ENCODE results near the gene ZBTB20. TPM values are rescaled to one million over a fixed set of nuclear protein-coding genes. Genes with fewer than 3 reads are reported as not detected.

The ZBTB20 gene
- total RNA-seq, 2 donors from 2014 or later = 112 to 120 TPM

GRCh38 chr3:114994554-114995341, 152.3 kb downstream of the ZBTB20 start:
- Histone ChIP-seq H3K36me3 (no peaks in the 10 kb centered on the region), H3K27me3 (replicated peaks; ENCODE audit: insufficient read depth) (no peaks in the 10 kb centered on the region), H3K4me3 (no peak overlapping the region), H3K4me1 (ENCODE audit: control insufficient read depth in 1 of 2, low read depth in 2 of 2) (no peaks in the 10 kb centered on the region), H3K27ac (no peak overlapping the region), H3K9me3 (no peaks in the 10 kb centered on the region)
- ATAC-seq (ENCODE audit: insufficient number of reproducible peaks, low FRiP score, low read depth) (no peak), DNase-seq (ENCODE audit: low spot score) (no peak)
- TF ChIP-seq CTCF (IDR thresholded peaks at IDR 0.05) = no peak

GRCh38 chr3:114985776-114986175, 161.3 kb downstream of the ZBTB20 start:
- Histone ChIP-seq H3K27me3 (replicated peaks; ENCODE audit: insufficient read depth) (no peaks in the 10 kb centered on the region), H3K9me3 (no peaks in the 10 kb centered on the region), H3K27ac (no peak overlapping the region), H3K36me3 (no peaks in the 10 kb centered on the region), H3K4me3 (no peak overlapping the region), H3K4me1 (ENCODE audit: control insufficient read depth in 1 of 2, low read depth in 2 of 2) (no peaks in the 10 kb centered on the region)
- ATAC-seq (ENCODE audit: insufficient number of reproducible peaks, low FRiP score, low read depth) = no peak
- no peak for TF ChIP-seq CTCF (IDR thresholded peaks at IDR 0.05)
- DNase-seq (ENCODE audit: low spot score) = no peak

- H3K4me3 ChIP-seq = no peak overlapping the region
- H3K27ac ChIP-seq = no peak overlapping the region
- H3K9me3 ChIP-seq = no peaks in the 10 kb centered on the region
- DNase-seq (ENCODE audit: low spot score) (no peak), ATAC-seq (ENCODE audit: insufficient number of reproducible peaks, low FRiP score, low read depth) (no peak)
- no peak for TF ChIP-seq CTCF (IDR thresholded peaks at IDR 0.05)
- H3K4me1 ChIP-seq (ENCODE audit: control insufficient read depth in 1 of 2, low read depth in 2 of 2) = no peaks in the 10 kb centered on the region
- H3K27me3 ChIP-seq (replicated peaks; ENCODE audit: insufficient read depth) = no peaks in the 10 kb centered on the region
- no peaks in the 10 kb centered on the region for H3K36me3 ChIP-seq
Measured at GRCh38 chr3:114983248-114983647, 163.8 kb downstream of the ZBTB20 start.

- no peak overlapping the region for H3K27ac ChIP-seq
- no peak for TF ChIP-seq CTCF (IDR thresholded peaks at IDR 0.05)
- DNase-seq (ENCODE audit: low spot score) (no peak), ATAC-seq (ENCODE audit: insufficient number of reproducible peaks, low FRiP score, low read depth) (no peak)
- H3K36me3 ChIP-seq = no peaks in the 10 kb centered on the region
- no peak overlapping the region for H3K4me3 ChIP-seq
- H3K27me3 ChIP-seq (replicated peaks; ENCODE audit: insufficient read depth) = no peaks in the 10 kb centered on the region
- H3K9me3 ChIP-seq = no peaks in the 10 kb centered on the region
- H3K4me1 ChIP-seq (ENCODE audit: control insufficient read depth in 1 of 2, low read depth in 2 of 2) = no peaks in the 10 kb centered on the region
Measured at GRCh38 chr3:114974387-114974786, 172.7 kb downstream of the ZBTB20 start.

GRCh38 chr3:114973536-114973935, 173.6 kb downstream of the ZBTB20 start:
- ATAC-seq (ENCODE audit: insufficient number of reproducible peaks, low FRiP score, low read depth) (no peak), DNase-seq (ENCODE audit: low spot score) (no peak)
- no peaks in the 10 kb centered on the region for H3K27me3 ChIP-seq (replicated peaks; ENCODE audit: insufficient read depth)
- no peaks in the 10 kb centered on the region for H3K4me1 ChIP-seq (ENCODE audit: control insufficient read depth in 1 of 2, low read depth in 2 of 2)
- no peaks in the 10 kb centered on the region for H3K9me3 ChIP-seq
- no peaks in the 10 kb centered on the region for H3K36me3 ChIP-seq
- H3K27ac ChIP-seq = no peak overlapping the region
- H3K4me3 ChIP-seq = no peak overlapping the region
- no peak for TF ChIP-seq CTCF (IDR thresholded peaks at IDR 0.05)
